ENCODE measurements around the gene B3GNT7.
"Not testable (repeated sequence)": the region's sequence is repeated elsewhere in the genome, so short reads cannot be mapped to it uniquely, and the experiment has no call there.

B3GNT7 gene

GRCh38 chr2:231395188-231396057, at the start of gene B3GNT7:
B3GNT7 (plus strand) TSS chr2:231395710; CDS start chr2:231395804, 94 bp downstream.
- no peak for DNase-seq

GRCh38 chr2:231347081-231347480, 48.4 kb upstream of the B3GNT7 start:
- no peak for DNase-seq

- no peak for DNase-seq
Observed at GRCh38 chr2:231347638-231348037, 47.9 kb upstream of the B3GNT7 start.

GRCh38 chr2:231348173-231348572, 47.3 kb upstream of the B3GNT7 start:
- no peak for DNase-seq

GRCh38 chr2:231348704-231349373, 46.7 kb upstream of the B3GNT7 start:
- no peak for DNase-seq

- not testable (repeated sequence) for DNase-seq
Observed at GRCh38 chr2:231349374-231349735, 46.2 kb upstream of the B3GNT7 start.

- no peak for DNase-seq
Observed at GRCh38 chr2:231351648-231352047, 43.9 kb upstream of the B3GNT7 start.

GRCh38 chr2:231353469-231353868, 42.0 kb upstream of the B3GNT7 start:
- no peak for DNase-seq

- DNase-seq = no peak
Observed at GRCh38 chr2:231355508-231356465, 39.7 kb upstream of the B3GNT7 start.

GRCh38 chr2:231356466-231356844, 39.1 kb upstream of the B3GNT7 start:
- DNase-seq = no peak

GRCh38 chr2:231357048-231357447, 38.5 kb upstream of the B3GNT7 start:
- DNase-seq = no peak

GRCh38 chr2:231357931-231358330, 37.6 kb upstream of the B3GNT7 start:
- no peak for DNase-seq

GRCh38 chr2:231359441-231359840, 36.1 kb upstream of the B3GNT7 start:
- no peak for DNase-seq

- no peak for DNase-seq
Observed at GRCh38 chr2:231359948-231360347, 35.6 kb upstream of the B3GNT7 start.

- no peak for DNase-seq
Observed at GRCh38 chr2:231360401-231360800, 35.1 kb upstream of the B3GNT7 start.

- no peak for DNase-seq
Observed at GRCh38 chr2:231360881-231361371, 34.6 kb upstream of the B3GNT7 start.

- DNase-seq = peak; percentile 33
Observed at GRCh38 chr2:231361701-231362554, 33.6 kb upstream of the B3GNT7 start.

GRCh38 chr2:231362555-231363184, 32.8 kb upstream of the B3GNT7 start:
- DNase-seq = no peak

- no peak for DNase-seq
Observed at GRCh38 chr2:231364061-231364460, 31.4 kb upstream of the B3GNT7 start.

GRCh38 chr2:231364961-231365810, 30.3 kb upstream of the B3GNT7 start:
- DNase-seq = no peak

Data from CD4-positive, alpha-beta T cell treated with Interleukin-10 for 1 hour (primary cell).